SHP77 treated with DMSO at 0.1 percent for 48 hours (cell line): ENCODE results near the gene ANKRD60.

Experiments
- DNase-seq: peaks from one replicate; lab custom pipeline; 2025; lab: John Stamatoyannopoulos, UW

ANKRD60 gene

GRCh38 chr20:58244517-58245030, 16.1 kb upstream of the ANKRD60 start:
- DNase-seq, result no peak

- no peak for DNase-seq
These were observed 15.4 kb upstream of the ANKRD60 start for GRCh38 chr20:58243653-58244410.

GRCh38 chr20:58242824-58243223, 14.4 kb upstream of the ANKRD60 start:
- no peak for DNase-seq

- no peak for DNase-seq
These were observed 13.5 kb upstream of the ANKRD60 start for GRCh38 chr20:58241766-58242465.

GRCh38 chr20:58240471-58240870, 12.0 kb upstream of the ANKRD60 start:
- no peak for DNase-seq

- no peak for DNase-seq
These were observed 10.8 kb upstream of the ANKRD60 start for GRCh38 chr20:58239216-58239615.

- DNase-seq, result no peak
These were observed 10.0 kb upstream of the ANKRD60 start for GRCh38 chr20:58238490-58238889.

- no peak for DNase-seq
These were observed 9.1 kb upstream of the ANKRD60 start for GRCh38 chr20:58237318-58238132.

- DNase-seq, result peak; percentile 66
These were observed 8.3 kb upstream of the ANKRD60 start for GRCh38 chr20:58236612-58237317.

- DNase-seq, result no peak
These were observed 6.6 kb upstream of the ANKRD60 start for GRCh38 chr20:58235010-58235409.

- DNase-seq, result no peak
These were observed 5.6 kb upstream of the ANKRD60 start for GRCh38 chr20:58233881-58234528.

- no peak for DNase-seq
These were observed 4.9 kb upstream of the ANKRD60 start for GRCh38 chr20:58233393-58233792.

- DNase-seq, result no peak
These were observed 3.2 kb upstream of the ANKRD60 start for GRCh38 chr20:58231683-58232082.

GRCh38 chr20:58229198-58229798, 845 bp upstream of the ANKRD60 start:
- DNase-seq, result no peak

GRCh38 chr20:58228103-58228483, 360 bp downstream of the ANKRD60 start:
- no peak for DNase-seq

GRCh38 chr20:58227391-58228102, 906 bp downstream of the ANKRD60 start:
- DNase-seq, result no peak

GRCh38 chr20:58225452-58226200, 2.8 kb downstream of the ANKRD60 start:
- no peak for DNase-seq

GRCh38 chr20:58224974-58225373, 3.5 kb downstream of the ANKRD60 start:
- DNase-seq, result no peak

GRCh38 chr20:58224097-58224496, 4.4 kb downstream of the ANKRD60 start:
- DNase-seq, result no peak
